Measurements from ENCODE around the gene CPNE6. TPM values are rescaled to one million over a fixed set of nuclear protein-coding genes. Genes with fewer than 3 reads are reported as not detected.

The CPNE6 gene
- polyA plus RNA-seq, 1 of the 3 experiments (the other 2 are of a cell fraction), result not detected

GRCh38 chr14:24121210-24121609 is 49.8 kb downstream of the CPNE6 start:
- H3K9ac ChIP-seq, result no peak overlapping the region
- 88% methylated on average over 4 of the region's 8 CpGs for WGBS (ENCODE audit: low lambda C conversion rate)
- H3K4me2 ChIP-seq, result no peak overlapping the region
- no peaks in the 10 kb centered on the region for H3K79me2 ChIP-seq (ENCODE audit: insufficient read depth)
- H3K9me3 ChIP-seq, result no peaks in the 10 kb centered on the region
- H3K36me3 ChIP-seq (replicated peaks in 1 of 2; ENCODE audit: control insufficient read depth in 1 of 2, insufficient read depth in 2 of 2, low read length in 1 of 2), result peaks cover 12 to 47% of the 10 kb centered on the region in 2 experiments
- H3K27me3 ChIP-seq (ENCODE audit: insufficient read depth), result no peaks in the 10 kb centered on the region
- no peaks in the 10 kb centered on the region for H3K9me2 ChIP-seq
- no peak overlapping the region for H3K4me3 ChIP-seq (ENCODE audit: low read depth in 2 of 2, low read length in 1 of 2)
- no peaks in the 10 kb centered on the region for H3F3A ChIP-seq (replicated peaks; ENCODE audit: insufficient read depth)
- CTCF ChIA-PET, result interaction anchor here (1.4 kb wide), 1 partner anchor 12 kb away, joined by 3 read pairs; no protein-coding TSS in a partner anchor
- TF ChIP-seq FOSL2 (IDR thresholded peaks at IDR 0.05; ENCODE audit: borderline replicate concordance, low read depth) (no peak), MEF2A (IDR thresholded peaks at IDR 0.05; ENCODE audit: borderline replicate concordance, low read depth) (no peak), MXI1 (IDR thresholded peaks at IDR 0.05; ENCODE audit: low read depth, low read length) (no peak), EP300 (IDR thresholded peaks at IDR 0.05; ENCODE audit: borderline replicate concordance in 1 of 2, low read depth in 1 of 2, low read length in 1 of 2) (no peak), RAD21 (IDR thresholded peaks at IDR 0.05; ENCODE audit: low read length) (no peak), SMC3 (IDR thresholded peaks at IDR 0.05; ENCODE audit: low read depth, low read length) (no peak), RFX5 (IDR thresholded peaks at IDR 0.05; ENCODE audit: low read length) (no peak), CTCF (IDR thresholded peaks at IDR 0.05) (no peak), JUND (IDR thresholded peaks at IDR 0.05) (no peak), MAX (IDR thresholded peaks at IDR 0.05; ENCODE audit: low read depth) (no peak), REST (IDR thresholded peaks at IDR 0.05; ENCODE audit: low read depth, low read length) (no peak), ZBTB33 (IDR thresholded peaks at IDR 0.05; ENCODE audit: borderline replicate concordance, low read depth) (no peak), FOXM1 (IDR thresholded peaks at IDR 0.05; ENCODE audit: low read depth) (no peak), PBX3 (IDR thresholded peaks at IDR 0.05) (no peak), POLR2AphosphoS5 (IDR thresholded peaks at IDR 0.05; ENCODE audit: low read depth, low read length) (no peak), GABPA (IDR thresholded peaks at IDR 0.05; ENCODE audit: low read depth) (no peak), NRF1 (IDR thresholded peaks at IDR 0.05; ENCODE audit: low read depth, low read length) (no peak), CHD2 (IDR thresholded peaks at IDR 0.05; ENCODE audit: low read length, partially characterized antibody) (no peak)
- H2AFZ ChIP-seq (ENCODE audit: low read depth), result no peak overlapping the region
- POLR2A ChIA-PET, result no interaction called here
- DNase-seq, result no peak
- peaks cover 4% of the 10 kb centered on the region in 2 experiments; a peak in 2 of 4 replicates for H3K4me1 ChIP-seq (ENCODE audit: control insufficient read depth in 1 of 2, insufficient read depth in 2 of 2, low read depth in 1 of 2, low read length in 1 of 2)
- H3K27ac ChIP-seq (ENCODE audit: low read depth in 2 of 2, low read length in 1 of 2), result no peak overlapping the region
- no peaks in the 10 kb centered on the region for H4K20me1 ChIP-seq (ENCODE audit: insufficient read depth)

Measured in SK-N-SH (cell line).